Stimulated activated CD4-positive, alpha-beta T cell treated with anti-CD3 and anti-CD28 coated beads, Interleukin-2, amount 100 ng/mL, for 4 hours (primary cell): Measurements from ENCODE around the gene DPYSL5.

Experiments
- DNase-seq: peaks from one replicate; pipeline ENCODE4 v3.0.0-alpha.2; 2020; ENCODE audit warnings: low read depth

Gene DPYSL5

DNA sequence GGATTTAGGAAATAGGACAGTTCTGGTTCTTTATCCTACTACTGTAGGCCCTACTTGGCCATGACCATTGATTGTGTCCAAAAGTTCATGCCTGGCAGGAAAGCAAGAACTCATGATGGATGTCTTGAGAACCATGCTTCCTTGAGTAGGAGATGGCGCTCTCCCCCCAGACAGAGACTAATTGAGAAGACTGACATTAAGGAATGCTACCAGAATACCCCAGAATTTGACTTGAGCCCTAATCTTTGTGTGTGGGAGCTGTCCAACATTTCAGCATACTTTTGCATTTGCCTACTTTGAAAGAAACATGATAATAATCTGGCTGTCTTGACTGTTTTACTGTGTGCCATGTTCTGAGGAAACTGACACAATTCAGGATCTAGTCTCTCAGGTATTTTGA lies 145.8 kb downstream of the DPYSL5 start:
- DNase-seq = no peak

DNA sequence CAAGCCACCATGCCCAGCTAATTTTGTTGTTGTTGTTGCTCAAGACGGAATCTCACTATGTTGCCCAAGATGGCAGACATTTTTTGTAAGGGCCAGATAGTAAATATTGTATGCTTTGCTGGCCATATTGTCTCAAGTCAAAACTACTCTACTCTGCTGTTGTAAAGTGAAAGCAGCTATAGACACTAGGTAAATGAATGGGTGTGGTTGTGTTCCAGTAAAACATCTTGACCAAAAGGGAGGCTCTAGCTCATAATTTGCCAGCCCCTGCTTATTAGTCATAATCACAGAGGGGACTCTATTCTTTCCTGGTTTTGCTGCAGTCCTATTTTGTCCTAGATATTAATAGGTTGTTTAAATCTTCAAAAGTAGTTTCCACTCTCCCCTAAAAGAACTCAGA lies 147.1 kb downstream of the DPYSL5 start:
- no peak for DNase-seq

DNA sequence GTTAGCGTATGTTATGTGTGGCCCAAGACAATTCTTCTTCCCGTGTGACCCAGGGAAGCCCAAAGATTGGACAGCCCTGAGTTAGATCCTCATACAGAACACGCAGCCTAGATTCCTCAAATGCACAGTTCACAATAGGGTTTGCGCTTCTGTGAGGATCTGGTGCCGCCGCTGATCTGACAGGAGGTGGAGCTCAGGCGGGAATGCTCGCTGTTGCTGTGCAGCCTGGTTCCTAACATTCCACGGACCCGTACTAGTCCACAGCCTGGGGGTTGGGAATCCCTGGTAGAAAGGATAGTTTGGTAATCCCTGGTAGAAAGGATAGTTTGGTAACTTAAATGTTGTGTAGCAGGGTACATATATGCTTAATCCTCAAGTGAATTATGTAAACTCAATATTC lies 149.5 kb downstream of the DPYSL5 start:
- DNase-seq = no peak

DNA sequence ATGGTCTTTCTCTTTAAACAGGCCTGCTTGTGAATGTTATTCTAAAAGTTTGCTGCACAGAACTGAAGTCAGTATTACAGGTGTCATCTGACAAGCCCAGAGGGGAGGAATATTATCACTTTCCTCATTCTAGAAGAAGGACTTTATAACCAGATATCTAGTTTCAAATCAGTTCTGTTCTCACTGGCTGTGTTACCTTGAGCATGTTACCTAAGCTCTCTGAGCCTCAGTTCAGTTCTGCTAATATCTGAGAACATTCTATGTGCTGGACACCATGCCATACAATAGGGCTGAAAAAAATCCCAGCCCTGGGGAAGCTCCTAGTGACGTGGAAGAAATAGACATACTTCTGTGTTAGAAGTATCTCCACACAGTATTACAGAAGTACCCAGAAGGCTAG lies 150.4 kb downstream of the DPYSL5 start:
- no peak for DNase-seq
